CD4-positive, alpha-beta T cell (primary cell): ENCODE data around the gene FAM110A. TPM values are rescaled to one million over a fixed set of nuclear protein-coding genes. Genes with fewer than 3 reads are reported as not detected.

ENCODE experiments used
- ATAC-seq: fragments of 200-7000 bp; cut with Tn5 transposase; one replicate; pipeline ENCODE4 v1.10.0; 2022; ENCODE audit warnings: mild to moderate bottlenecking; ENCODE audit not compliant: poor library complexity
- CTCF ChIA-PET: fragments of 350-600 bp; sonication (Branson Sonifier 250); formaldehyde crosslinking; loops from one replicate; lab custom pipeline; 2021; ENCODE audit warnings: antibody characterized with exemption, inconsistent platforms; lab: Charles Lee
- POLR2A ChIA-PET: fragments of 350-600 bp; sonication (Branson Sonifier 250); formaldehyde crosslinking; loops from one replicate; lab custom pipeline; 2021; ENCODE audit warnings: antibody characterized with exemption, inconsistent platforms; lab: Charles Lee
- DNase-seq, 14 experiments: peaks; one replicate each; pipeline ENCODE4 v3.0.0-alpha.2; 2013 to 2020; ENCODE audit warnings: mixed read lengths in 2 of 14
- H3K27ac ChIP-seq, 2 donors: one replicate each; pipeline versions ENCODE4 v1.5.1 to v1.7.0; 2013; ENCODE audit warnings: low read length in 2 of 2, low read depth in 1 of 2, mild to moderate bottlenecking in 1 of 2
- H3K27me3 ChIP-seq, 2 experiments: 1 replicate in 1 of 2; 2 replicates in 1 of 2; pipeline versions ENCODE4 v1.6.1 to v1.7.0; 2013; ENCODE audit warnings: low read length in 2 of 2, control low read depth in 1 of 2, mild to moderate bottlenecking in 1 of 2, moderate library complexity in 1 of 2; ENCODE audit not compliant: insufficient read depth in 2 of 2, control insufficient read depth in 1 of 2
- H3K36me3 ChIP-seq: one replicate; pipeline ENCODE4 v1.6.1; 2013; ENCODE audit warnings: low read length, control low read depth; ENCODE audit not compliant: insufficient read depth
- H3K4me1 ChIP-seq: one replicate; pipeline ENCODE4 v1.6.1; 2013; ENCODE audit warnings: low read length, control low read depth; ENCODE audit not compliant: insufficient read depth
- H3K4me3 ChIP-seq: one replicate; pipeline ENCODE4 v1.5.1; 2013; ENCODE audit warnings: mild to moderate bottlenecking, low read length, moderate library complexity
- H3K9me3 ChIP-seq, 2 experiments: 1 replicate in 1 of 2; 2 replicates in 1 of 2; pipeline versions ENCODE4 v1.6.1 to v1.7.0; 2013; ENCODE audit warnings: low read length in 2 of 2, mild to moderate bottlenecking in 2 of 2, control low read depth in 1 of 2, moderate library complexity in 1 of 2; ENCODE audit not compliant: control insufficient read depth in 1 of 2, insufficient read depth in 1 of 2
- H3K27ac Mint-ChIP-seq: one replicate; pipeline ENCODE4 v1.8.0; 2020; ENCODE audit warnings: mixed read lengths
- H3K27me3 Mint-ChIP-seq: one replicate; pipeline ENCODE4 v1.8.0; 2021; ENCODE audit warnings: mixed read lengths
- H3K36me3 Mint-ChIP-seq: one replicate; pipeline ENCODE4 v1.8.0; 2021; ENCODE audit warnings: low read depth, mixed read lengths
- H3K4me1 Mint-ChIP-seq: one replicate; pipeline ENCODE4 v1.8.0; 2021; ENCODE audit warnings: low read depth, mixed read lengths
- H3K4me3 Mint-ChIP-seq: one replicate; pipeline ENCODE4 v1.8.0; 2020; ENCODE audit warnings: mild to moderate bottlenecking, mixed read lengths
- H3K9me3 Mint-ChIP-seq: one replicate; pipeline ENCODE4 v1.8.0; 2020; ENCODE audit warnings: mixed read lengths
- intact Hi-C, 2 experiments: fragments of 100-400 bp; cut with DNase I in 1 of 2; cut with micrococcal nuclease in 1 of 2; formaldehyde crosslinking; loops; one replicate each; pipeline versions ENCODE4 v1.15.1 to v1.9.0; 2023 to 2025; cut with DNase I, micrococcal nuclease
- total RNA-seq, 174 experiments: library from RNA in 2 of 174; stranded (reverse) in 2 of 174; gene quantifications; one replicate each; pipeline ENCODE4 v1.2.3 and lab custom pipeline; 2021 to 2026
- TF ChIP-seq, protein P1 (sequence below): fragments of 200-600 bp; IDR thresholded peaks from one replicate; pipeline ENCODE4 v1.8.0; 2022; ENCODE audit warnings: antibody characterized with exemption, mild to moderate bottlenecking

FAM110A gene
- total RNA-seq, 2 experiments from 2014 or later, result 4.5 to 4.8 TPM

DNA sequence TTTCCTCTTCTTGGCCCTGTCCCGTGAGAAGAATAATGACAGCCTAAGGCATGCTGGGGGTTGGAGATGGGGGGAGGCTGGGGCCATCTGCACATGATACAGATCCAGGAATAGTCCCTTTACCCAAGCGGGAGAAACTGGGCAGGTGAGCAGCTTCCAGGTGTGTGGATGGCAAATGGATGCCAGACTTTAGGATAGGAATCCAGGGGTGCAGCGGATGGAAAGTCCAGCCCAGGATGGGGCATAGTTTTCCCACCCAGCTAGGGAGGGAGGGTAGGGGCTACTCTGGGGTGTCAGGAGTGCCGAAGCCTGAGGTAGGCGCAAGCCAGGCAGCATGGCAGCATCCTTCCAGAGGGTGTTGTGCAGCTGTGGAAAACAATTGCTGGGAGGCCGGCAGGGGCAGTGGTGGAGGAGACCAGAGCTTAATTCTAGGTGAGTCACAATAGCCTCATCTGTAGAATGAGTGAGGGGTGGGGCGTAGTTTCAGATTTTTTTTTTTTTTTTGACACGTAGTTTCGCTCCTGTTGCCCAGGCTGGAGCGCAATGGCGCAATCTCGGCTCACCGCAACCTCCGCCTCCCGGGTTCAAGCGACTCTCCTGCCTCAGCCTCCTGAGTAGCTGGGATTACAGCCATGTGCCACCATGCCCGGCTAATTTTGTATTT, 15.4 kb upstream of the FAM110A start:
- POLR2A ChIA-PET, result interaction anchor here (0.7 to 2.2 kb wide), 3 partner anchors 15 to 137 kb away, joined by 3 to 6 read pairs (median 4); partner anchors contain the start of gene FAM110A
- Mint-ChIP-seq H3K4me1 (peaks cover 4% of the 10 kb centered on the region), H3K36me3 (no peaks in the 10 kb centered on the region), H3K27me3 (peaks cover 20% of the 10 kb centered on the region), H3K4me3 (no peak overlapping the region), H3K27ac (no peak overlapping the region), H3K9me3 (no peaks in the 10 kb centered on the region)
- Histone ChIP-seq H3K27ac (no peak overlapping the region), H3K36me3 (no peaks in the 10 kb centered on the region), H3K9me3 (no peaks in the 10 kb centered on the region), H3K4me1 (peaks cover 4% of the 10 kb centered on the region), H3K27me3 (no peaks in the 10 kb centered on the region), H3K4me3 (no peak overlapping the region)
- intact Hi-C loops, result loop anchor here in 1 of 2 experiments (2.0 to 5.0 kb wide), 2 partner anchors 69 to 289 kb away; no protein-coding TSS in a partner anchor
- ATAC-seq (no peak), DNase-seq (no peak)
- CTCF ChIA-PET, result interaction anchor here (0.7 to 2.2 kb wide), 10 partner anchors 13 to 290 kb away, joined by 3 to 12 read pairs (median 4); partner anchors contain the start of gene FAM110A
- TF ChIP-seq, protein P1, sequence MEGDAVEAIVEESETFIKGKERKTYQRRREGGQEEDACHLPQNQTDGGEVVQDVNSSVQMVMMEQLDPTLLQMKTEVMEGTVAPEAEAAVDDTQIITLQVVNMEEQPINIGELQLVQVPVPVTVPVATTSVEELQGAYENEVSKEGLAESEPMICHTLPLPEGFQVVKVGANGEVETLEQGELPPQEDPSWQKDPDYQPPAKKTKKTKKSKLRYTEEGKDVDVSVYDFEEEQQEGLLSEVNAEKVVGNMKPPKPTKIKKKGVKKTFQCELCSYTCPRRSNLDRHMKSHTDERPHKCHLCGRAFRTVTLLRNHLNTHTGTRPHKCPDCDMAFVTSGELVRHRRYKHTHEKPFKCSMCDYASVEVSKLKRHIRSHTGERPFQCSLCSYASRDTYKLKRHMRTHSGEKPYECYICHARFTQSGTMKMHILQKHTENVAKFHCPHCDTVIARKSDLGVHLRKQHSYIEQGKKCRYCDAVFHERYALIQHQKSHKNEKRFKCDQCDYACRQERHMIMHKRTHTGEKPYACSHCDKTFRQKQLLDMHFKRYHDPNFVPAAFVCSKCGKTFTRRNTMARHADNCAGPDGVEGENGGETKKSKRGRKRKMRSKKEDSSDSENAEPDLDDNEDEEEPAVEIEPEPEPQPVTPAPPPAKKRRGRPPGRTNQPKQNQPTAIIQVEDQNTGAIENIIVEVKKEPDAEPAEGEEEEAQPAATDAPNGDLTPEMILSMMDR, result no peak

DNA sequence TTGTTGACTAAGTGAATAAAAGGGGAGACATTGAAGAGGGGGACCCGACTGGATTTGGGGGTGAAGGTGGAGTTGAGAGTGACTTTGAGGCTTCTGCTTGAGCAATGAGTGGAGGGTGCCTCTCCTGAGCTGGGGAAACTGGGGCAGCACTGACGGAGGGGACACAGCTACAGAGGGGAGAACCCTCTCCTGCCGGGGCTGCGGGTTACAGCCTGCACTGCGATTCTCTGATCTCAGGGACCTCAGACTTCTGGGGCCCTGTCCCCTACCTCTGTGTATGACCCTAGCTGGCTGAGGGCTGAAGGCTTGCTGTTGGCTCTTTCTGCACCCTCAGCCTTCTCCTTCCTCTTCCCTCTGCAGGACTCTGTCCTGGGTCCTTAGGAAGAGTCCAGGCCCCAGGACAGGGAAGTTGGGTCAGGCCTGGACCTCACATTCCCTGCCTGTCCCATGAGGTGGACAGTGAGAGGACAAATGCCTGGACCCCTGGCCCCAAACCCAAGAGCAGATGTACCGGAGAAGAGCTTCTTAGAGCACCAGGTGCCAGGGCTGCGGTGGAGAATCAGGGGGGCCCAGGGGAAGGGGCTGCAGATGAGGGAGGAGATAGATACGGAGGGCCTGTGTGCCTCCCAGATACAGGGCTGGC, 13.7 kb upstream of the FAM110A start:
- DNase-seq (no peak), ATAC-seq (no peak)
- Histone ChIP-seq H3K9me3 (no peaks in the 10 kb centered on the region), H3K36me3 (no peaks in the 10 kb centered on the region), H3K27ac (no peak overlapping the region), H3K27me3 (no peaks in the 10 kb centered on the region), H3K4me1 (peaks cover 4% of the 10 kb centered on the region), H3K4me3 (no peak overlapping the region)
- H3K36me3 Mint-ChIP-seq, result no peaks in the 10 kb centered on the region
- TF ChIP-seq, protein P1, result no peak
- peaks cover 4% of the 10 kb centered on the region for H3K4me1 Mint-ChIP-seq
- ChIA-PET CTCF (no interaction called here), POLR2A (interaction anchor here (0.8 to 2.2 kb wide), 2 partner anchors 13 to 25 kb away, joined by 4 to 6 read pairs; partner anchors contain the start of gene FAM110A)
- H3K4me3 Mint-ChIP-seq, result no peak overlapping the region
- intact Hi-C loops, result loop anchor here in 1 of 2 experiments (2.0 to 5.0 kb wide), 2 partner anchors 67 to 288 kb away; no protein-coding TSS in a partner anchor
- H3K27me3 Mint-ChIP-seq, result peaks cover 11% of the 10 kb centered on the region
- no peak overlapping the region for H3K27ac Mint-ChIP-seq
- no peaks in the 10 kb centered on the region for H3K9me3 Mint-ChIP-seq

DNA sequence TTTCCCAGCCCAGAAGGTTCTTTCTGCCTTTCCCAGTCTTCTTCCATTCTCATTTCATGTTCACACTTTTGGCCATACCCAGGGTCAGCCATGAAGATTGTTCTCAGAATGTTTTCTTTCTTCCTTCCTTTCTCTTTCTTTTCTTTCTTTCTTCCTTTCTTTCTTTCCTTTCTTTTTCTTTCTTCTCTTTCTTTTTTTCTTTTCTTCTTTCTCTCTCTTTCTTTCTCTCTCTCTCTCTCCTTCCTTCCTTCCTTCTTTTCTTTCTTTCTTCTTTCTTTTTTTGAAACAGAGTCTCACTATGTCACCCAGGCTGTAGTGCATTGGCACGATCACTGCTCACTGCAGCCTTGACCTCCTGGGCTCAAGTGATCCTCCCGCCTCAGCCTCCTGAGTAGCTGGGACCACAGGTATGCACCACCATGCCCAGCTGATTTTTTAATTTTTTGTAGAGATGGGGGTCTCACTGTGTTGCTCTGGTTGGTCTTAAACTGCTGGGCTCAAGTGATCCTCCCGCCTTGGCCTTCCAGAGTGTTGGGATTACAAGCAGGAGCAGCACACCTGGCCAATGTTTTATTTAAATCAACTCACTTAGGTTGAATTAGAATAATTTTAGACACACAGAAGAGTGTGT, 13.1 kb upstream of the FAM110A start:
- intact Hi-C loops, result no loop called here

More for the DNA sequence above, 13.1 kb upstream of the FAM110A start:
- no peak for ATAC-seq
- POLR2A ChIA-PET, result no interaction called here
- H3K27me3 Mint-ChIP-seq, result peaks cover 7% of the 10 kb centered on the region
- no peak overlapping the region for H3K4me3 Mint-ChIP-seq
- H3K36me3 ChIP-seq, result no peaks in the 10 kb centered on the region
- no peak overlapping the region for H3K27ac ChIP-seq
- no peaks in the 10 kb centered on the region for H3K9me3 ChIP-seq
- no peak overlapping the region for H3K27ac Mint-ChIP-seq
- no peak overlapping the region for H3K4me3 ChIP-seq
- H3K36me3 Mint-ChIP-seq, result no peaks in the 10 kb centered on the region
- CTCF ChIA-PET, result no interaction called here
- no peaks in the 10 kb centered on the region for H3K27me3 ChIP-seq
- no peaks in the 10 kb centered on the region for H3K9me3 Mint-ChIP-seq
- TF ChIP-seq, protein P1, result peak; percentile 13
- DNase-seq, result no peak
- H3K4me1 Mint-ChIP-seq, result peaks cover 4% of the 10 kb centered on the region
- H3K4me1 ChIP-seq, result peaks cover 4% of the 10 kb centered on the region
